IMR-90 (cell line): ENCODE measurements around the gene YPEL2. TPM values are rescaled to one million over a fixed set of nuclear protein-coding genes. Genes with fewer than 3 reads are reported as not detected.

Experiments used
- ATAC-seq: fragments of 200-7000 bp; cut with Tn5 transposase; 2 replicates; pipeline ENCODE4 v1.9.1; 2020; ENCODE audit warnings: low read depth, mild to moderate bottlenecking, moderate library complexity
- BruUV-seq: library from RNA; stranded (reverse); fragments of 400-500 nt; replicated peaks from 2 replicates; lab custom pipeline; 2021; lab: Mats Ljungman, UMichigan
- CTCF ChIA-PET: fragments of 300-600 bp; formaldehyde crosslinking; extraction: SDS; loops from one replicate; lab custom pipeline; 2021; ENCODE audit warnings: antibody characterized with exemption; lab: Yijun Ruan, JAX
- POLR2A ChIA-PET: fragments of 300-600 bp; sonication (Branson Sonifier 250); formaldehyde crosslinking; loops from one replicate; lab custom pipeline; 2022; ENCODE audit warnings: antibody characterized with exemption; ENCODE audit not compliant: unreplicated experiment; lab: Charles Lee
- DNase-seq: peaks from one replicate; pipeline ENCODE4 v3.0.0; 2013
- H2AFZ ChIP-seq: replicated peaks from 2 replicates; pipeline ENCODE3; 2013; ENCODE audit warnings: low read length, mild to moderate bottlenecking; ENCODE audit not compliant: poor library complexity
- H2AK5ac ChIP-seq: 2 replicates; pipeline ENCODE4 v1.6.1; 2013; ENCODE audit warnings: low read depth, low read length, inconsistent platforms
- H2AK9ac ChIP-seq: replicated peaks from 2 replicates; pipeline ENCODE3; 2013; ENCODE audit warnings: mild to moderate bottlenecking, low read depth, low read length, moderate library complexity; ENCODE audit not compliant: poor library complexity
- H2BK120ac ChIP-seq: 2 replicates; pipeline ENCODE4 v1.6.1; 2013; ENCODE audit warnings: low read depth, low read length, inconsistent platforms
- H2BK15ac ChIP-seq: 3 replicates; pipeline ENCODE4 v1.6.1; 2013; ENCODE audit warnings: low read depth, low read length, inconsistent platforms
- H2BK20ac ChIP-seq: 2 replicates; pipeline ENCODE4 v1.6.1; 2013; ENCODE audit warnings: low read depth, mild to moderate bottlenecking, inconsistent platforms, low read length, moderate library complexity
- H2BK5ac ChIP-seq: 2 replicates; pipeline ENCODE4 v1.6.1; 2013; ENCODE audit warnings: mild to moderate bottlenecking, low read depth, low read length, inconsistent platforms; ENCODE audit not compliant: poor library complexity, severe bottlenecking
- H3K14ac ChIP-seq: replicated peaks from 2 replicates; pipeline ENCODE4 v1.6.1; 2013; ENCODE audit warnings: low read depth, low read length, inconsistent platforms
- H3K18ac ChIP-seq: 2 replicates; pipeline ENCODE4 v1.6.1; 2013; ENCODE audit warnings: low read depth, low read length, control low read depth
- H3K23ac ChIP-seq: 2 replicates; pipeline ENCODE4 v1.6.1; 2013; ENCODE audit warnings: low read depth, low read length, inconsistent platforms
- H3K27ac ChIP-seq: 2 replicates; pipeline ENCODE4 v1.5.1; 2013; ENCODE audit warnings: mild to moderate bottlenecking, control low read depth, low read length; ENCODE audit not compliant: insufficient read depth
- H3K27me3 ChIP-seq: 2 replicates; pipeline ENCODE4 v1.6.1; 2013; ENCODE audit warnings: low read length; ENCODE audit not compliant: control insufficient read depth, insufficient read depth
- H3K36me3 ChIP-seq: 2 replicates; pipeline ENCODE4 v1.6.1; 2013; ENCODE audit warnings: low read length, mixed read lengths; ENCODE audit not compliant: control insufficient read depth, insufficient read depth
- H3K4ac ChIP-seq: 2 replicates; pipeline ENCODE4 v1.6.1; 2013; ENCODE audit warnings: low read depth, low read length, inconsistent platforms
- H3K4me1 ChIP-seq: 2 replicates; pipeline ENCODE4 v1.6.1; 2013; ENCODE audit warnings: low read length, mixed read lengths; ENCODE audit not compliant: control insufficient read depth, insufficient read depth
- H3K4me2 ChIP-seq: 2 replicates; pipeline ENCODE4 v1.6.1; 2013; ENCODE audit warnings: low read depth, mild to moderate bottlenecking, control low read depth, low read length, moderate library complexity
- H3K4me3 ChIP-seq: 2 replicates; pipeline ENCODE4 v1.5.1; 2013; ENCODE audit warnings: low read depth, mild to moderate bottlenecking, control low read depth, low read length, moderate library complexity; ENCODE audit not compliant: insufficient read depth
- H3K56ac ChIP-seq: 2 replicates; pipeline ENCODE4 v1.6.1; 2013; ENCODE audit warnings: low read length, inconsistent platforms; ENCODE audit not compliant: insufficient read depth; ENCODE audit errors: extremely low read depth
- H3K79me1 ChIP-seq, 2 experiments: 2 replicates each; pipeline ENCODE4 v1.6.1; 2013; ENCODE audit warnings: low read length in 2 of 2, inconsistent platforms in 1 of 2, low read depth in 1 of 2
- H3K9ac ChIP-seq: 2 replicates; pipeline ENCODE4 v1.6.1; 2013; ENCODE audit warnings: low read depth, low read length, control low read depth
- H3K9me1 ChIP-seq: 2 replicates; pipeline ENCODE4 v1.6.1; 2013; ENCODE audit warnings: low read length, inconsistent platforms; ENCODE audit not compliant: insufficient read depth
- H3K9me3 ChIP-seq: 2 replicates; pipeline ENCODE4 v1.6.1; 2013; ENCODE audit warnings: low read length; ENCODE audit not compliant: control insufficient read depth, insufficient read depth
- H4K20me1 ChIP-seq: 2 replicates; pipeline ENCODE4 v1.6.1; 2013; ENCODE audit warnings: low read length, inconsistent platforms; ENCODE audit not compliant: insufficient read depth
- H4K5ac ChIP-seq: 2 replicates; pipeline ENCODE4 v1.6.1; 2013; ENCODE audit warnings: mild to moderate bottlenecking, low read depth, low read length, control low read depth
- H4K8ac ChIP-seq, 2 experiments: 2 replicates each; pipeline ENCODE4 v1.6.1; 2013; ENCODE audit warnings: low read depth in 2 of 2, low read length in 2 of 2, control low read depth in 1 of 2, inconsistent platforms in 1 of 2
- H4K91ac ChIP-seq: 2 replicates; pipeline ENCODE4 v1.6.1; 2013; ENCODE audit warnings: low read depth, low read length, inconsistent platforms; ENCODE audit not compliant: insufficient read depth
- MXI1 ChIP-seq: IDR thresholded peaks from 2 replicates; pipeline ENCODE4 v1.6.1; 2012; ENCODE audit warnings: low read depth, mild to moderate bottlenecking, low read length, moderate library complexity, borderline replicate concordance
- POLR2A ChIP-seq: IDR thresholded peaks from 2 replicates; pipeline ENCODE4 v1.6.1; 2012; ENCODE audit warnings: mild to moderate bottlenecking, low read depth, low read length
- SMC3 ChIP-seq: fragments of 150-350 bp; IDR thresholded peaks from 2 replicates; pipeline ENCODE4 v1.6.1; 2016; ENCODE audit warnings: low read depth, mild to moderate bottlenecking, antibody characterized with exemption, low read length, moderate library complexity
- USF2 ChIP-seq: fragments of 150-350 bp; IDR thresholded peaks from 2 replicates; pipeline ENCODE4 v1.6.1; 2017; ENCODE audit warnings: mild to moderate bottlenecking, antibody characterized with exemption, low read length, low read depth
- WGBS, 2 experiments: methylation state at CpG; one replicate each; pipeline versions ENCODE4 v1.1.5 to v1.1.7; 2013; ENCODE audit warnings: missing lambda C conversion rate in 2 of 2; ENCODE audit not compliant: insufficient read length in 1 of 2; ENCODE audit errors: extremely low coverage in 2 of 2; 5-methylcytosine and 5-hydroxymethylcytosine counted together
- dilution Hi-C: fragments of 300-500 bp; cut with HindIII; formaldehyde crosslinking; loops from one replicate; pipeline ENCODE4 v1.14.3; 2018; ENCODE audit warnings: low sequenced_read_pairs; ENCODE audit not compliant: unreplicated experiment
- in situ Hi-C: fragments of 300-500 bp; cut with MboI; formaldehyde crosslinking; loops from 3 replicates; pipeline ENCODE4 v1.14.3; 2019; ENCODE audit warnings: low sequenced_read_pairs, inconsistent platforms, mixed read lengths
- intact Hi-C: fragments of 100-400 bp; cut with micrococcal nuclease; formaldehyde crosslinking; loops from 2 replicates; pipeline ENCODE4 v1.10.0; 2022
- polyA plus RNA-seq, 3 experiments: library from polyadenylated mRNA; depleted of rRNA; stranded (reverse); fragments of >200 nt; gene quantifications; 2 replicates each; pipeline ENCODE4 v1.2.3, GENCODE V29; 2012; ENCODE audit warnings: low replicate concordance in 1 of 3
- total RNA-seq: library from RNA; depleted of rRNA; stranded (reverse); fragments of >200 nt; gene quantifications from 2 replicates; pipeline ENCODE4 v1.2.3, GENCODE V29; 2012

Gene YPEL2
- total and polyA plus RNA-seq, 2 of the 4 experiments (the other 2 are of a cell fraction): 2.3 to 3.4 TPM

GRCh38 chr17:59327121-59327980 lies 4.1 kb upstream of the YPEL2 start:
- Histone ChIP-seq H3K18ac (no peak overlapping the region), H3K36me3 (no peaks in the 10 kb centered on the region), H3K79me1 (no peaks in the 10 kb centered on the region), H3K4ac (no peak overlapping the region), H2AFZ (no peak overlapping the region), H3K27ac (no peak overlapping the region), H3K9me3 (no peaks in the 10 kb centered on the region), H3K14ac (no peak overlapping the region), H3K4me2 (no peak overlapping the region), H2BK5ac (no peak overlapping the region), H4K5ac (no peak overlapping the region), H3K4me3 (no peak overlapping the region), H3K4me1 (peaks cover 12% of the 10 kb centered on the region), H3K9ac (no peak overlapping the region), H3K9me1 (no peaks in the 10 kb centered on the region), H2AK9ac (no peak overlapping the region), H2BK120ac (no peak overlapping the region), H3K23ac (no peak overlapping the region), H2BK15ac (no peak overlapping the region), H3K27me3 (no peaks in the 10 kb centered on the region; the same call in 1 of the 2 replicates), H2AK5ac (no peak overlapping the region), H4K8ac (no peak overlapping the region), H4K91ac (no peak overlapping the region), H3K56ac (no peak overlapping the region), H4K20me1 (no peaks in the 10 kb centered on the region), H2BK20ac (no peak overlapping the region)
- ATAC-seq (no peak), DNase-seq (no peak)
- BruUV-seq: no TSS peak
- POLR2A ChIA-PET: no interaction called here
- CTCF ChIA-PET: no interaction called here
- in situ Hi-C loops (no loop called here), intact Hi-C loops (no loop called here), dilution Hi-C loops (no loop called here)
- 86% methylated on average over 1 of the region's 5 CpGs; no CpG with 5 or more reads in 1 of the 2 experiments for WGBS, 2 experiments
- TF ChIP-seq MXI1 (no peak), USF2 (no peak), POLR2A (no peak), SMC3 (no peak)
